GM12872 (cell line): Measurements from ENCODE around the gene DZIP3.

ENCODE experiments used
- TF ChIP-seq, protein P1 (sequence below): IDR thresholded peaks from 3 replicates; pipeline ENCODE4 v1.5.1; 2011; ENCODE audit warnings: low read depth, mild to moderate bottlenecking, low read length, moderate library complexity; ENCODE audit not compliant: insufficient read depth

DZIP3 gene

GRCh38 chr3:108602249-108602934 is 12.9 kb downstream of the DZIP3 start:
- TF ChIP-seq, protein P1, sequence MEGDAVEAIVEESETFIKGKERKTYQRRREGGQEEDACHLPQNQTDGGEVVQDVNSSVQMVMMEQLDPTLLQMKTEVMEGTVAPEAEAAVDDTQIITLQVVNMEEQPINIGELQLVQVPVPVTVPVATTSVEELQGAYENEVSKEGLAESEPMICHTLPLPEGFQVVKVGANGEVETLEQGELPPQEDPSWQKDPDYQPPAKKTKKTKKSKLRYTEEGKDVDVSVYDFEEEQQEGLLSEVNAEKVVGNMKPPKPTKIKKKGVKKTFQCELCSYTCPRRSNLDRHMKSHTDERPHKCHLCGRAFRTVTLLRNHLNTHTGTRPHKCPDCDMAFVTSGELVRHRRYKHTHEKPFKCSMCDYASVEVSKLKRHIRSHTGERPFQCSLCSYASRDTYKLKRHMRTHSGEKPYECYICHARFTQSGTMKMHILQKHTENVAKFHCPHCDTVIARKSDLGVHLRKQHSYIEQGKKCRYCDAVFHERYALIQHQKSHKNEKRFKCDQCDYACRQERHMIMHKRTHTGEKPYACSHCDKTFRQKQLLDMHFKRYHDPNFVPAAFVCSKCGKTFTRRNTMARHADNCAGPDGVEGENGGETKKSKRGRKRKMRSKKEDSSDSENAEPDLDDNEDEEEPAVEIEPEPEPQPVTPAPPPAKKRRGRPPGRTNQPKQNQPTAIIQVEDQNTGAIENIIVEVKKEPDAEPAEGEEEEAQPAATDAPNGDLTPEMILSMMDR, result no peak

GRCh38 chr3:108602935-108603294 is 13.4 kb downstream of the DZIP3 start:
- TF ChIP-seq, protein P1, result no peak

DNA sequence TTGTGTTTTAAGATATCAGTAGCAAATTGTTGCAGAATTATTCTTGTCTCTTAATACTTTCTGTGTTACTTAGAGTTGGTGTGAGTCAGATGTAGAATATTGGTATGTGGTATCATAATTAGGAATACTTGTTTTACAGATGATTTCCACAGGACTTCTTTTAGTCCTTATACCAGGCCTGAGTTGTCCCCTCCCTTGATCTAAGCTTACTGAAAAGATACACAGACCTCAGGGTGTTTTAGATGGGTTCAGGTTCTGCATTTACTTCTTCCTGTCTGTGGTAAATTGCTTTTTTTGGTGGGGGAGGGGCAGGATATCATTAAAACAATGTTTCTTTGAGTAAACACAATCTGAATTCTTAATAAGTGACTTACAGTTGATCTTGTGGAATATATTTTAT is 14.2 kb downstream of the DZIP3 start:
- TF ChIP-seq, protein P1, result no peak

DNA sequence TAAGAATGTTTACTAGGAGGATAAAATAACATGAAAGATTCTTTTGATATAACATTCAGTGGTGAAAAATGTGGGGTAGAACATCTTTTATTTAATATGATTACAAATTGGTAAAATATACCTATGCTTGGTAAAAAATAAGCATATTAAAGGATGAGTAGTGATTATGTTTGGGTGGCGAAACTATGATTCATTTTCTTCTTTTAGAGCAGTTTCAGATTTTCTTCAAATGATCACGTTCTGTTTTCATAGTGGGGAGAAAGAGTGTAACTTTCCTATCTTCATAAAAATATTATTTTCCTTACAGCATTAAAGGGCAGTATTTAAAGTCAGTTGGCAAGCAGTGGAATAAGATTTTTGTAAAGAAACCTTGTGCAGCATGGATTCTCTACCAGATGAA is 15.5 kb downstream of the DZIP3 start:
- TF ChIP-seq, protein P1, result no peak

DNA sequence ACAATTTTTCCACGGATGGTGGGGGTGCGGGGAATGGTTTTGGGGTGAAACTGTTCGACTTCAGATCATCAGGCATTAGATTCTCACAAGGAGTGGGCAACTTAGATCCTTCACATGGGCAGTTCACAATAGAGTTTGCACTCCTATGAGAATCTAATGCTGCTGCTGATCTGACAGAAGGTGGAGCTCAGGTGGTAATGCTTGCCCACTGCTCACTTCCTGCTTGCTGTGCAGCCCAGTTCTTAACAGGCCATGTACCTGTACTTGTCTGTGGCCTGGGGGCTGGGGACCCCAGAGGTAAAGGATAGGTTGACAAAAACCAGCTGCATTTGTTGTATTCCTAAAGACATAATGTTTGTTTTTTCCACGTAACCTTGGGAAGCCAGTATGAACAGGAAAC is 16.0 kb downstream of the DZIP3 start:
- TF ChIP-seq, protein P1, result no peak

- TF ChIP-seq, protein P1, result no peak
Observed at GRCh38 chr3:108608750-108609149, 19.2 kb downstream of the DZIP3 start.

DNA sequence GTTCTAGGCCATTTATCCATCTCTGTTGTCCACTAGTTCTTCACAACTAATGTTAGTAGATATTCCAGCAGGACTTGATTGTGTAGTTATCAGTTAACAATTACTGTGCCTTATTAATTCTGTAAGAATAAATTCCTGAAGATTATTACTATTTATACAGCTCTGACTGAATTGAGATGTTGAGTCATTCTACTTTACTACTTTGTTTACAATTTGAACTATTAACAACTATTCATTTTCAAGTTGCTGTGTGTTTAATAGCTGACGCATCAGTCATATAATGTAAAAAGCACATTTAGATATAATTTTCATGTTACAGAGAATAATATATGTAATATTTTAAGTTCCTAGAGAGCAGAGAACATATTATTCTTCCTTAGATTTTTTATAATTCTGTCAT is 21.1 kb downstream of the DZIP3 start:
- TF ChIP-seq, protein P1, result no peak
